COLO668 (cell line): ENCODE measurements around the gene XRN1.
"Not testable (repeated sequence)": the region's sequence is repeated elsewhere in the genome, so short reads cannot be mapped to it uniquely, and the experiment has no call there.

Experiments used
- DNase-seq: peaks from one replicate; lab custom pipeline; 2025; ENCODE audit not compliant: unreplicated experiment; lab: John Stamatoyannopoulos, UW

Gene XRN1

GRCh38 chr3:142439499-142440220 is 8.2 kb downstream of the XRN1 start:
- DNase-seq = not testable (repeated sequence)

- DNase-seq = not testable (repeated sequence)
Measured at GRCh38 chr3:142438096-142438495, 9.7 kb downstream of the XRN1 start.

GRCh38 chr3:142436951-142437585 is 10.8 kb downstream of the XRN1 start:
- DNase-seq = no peak

- DNase-seq = no peak
Measured at GRCh38 chr3:142434503-142434902, 13.3 kb downstream of the XRN1 start.

GRCh38 chr3:142433110-142433509 is 14.7 kb downstream of the XRN1 start:
- no peak for DNase-seq

- DNase-seq = no peak
Measured at GRCh38 chr3:142429582-142429981, 18.3 kb downstream of the XRN1 start.

GRCh38 chr3:142424754-142425153 is 23.1 kb downstream of the XRN1 start:
- no peak for DNase-seq

GRCh38 chr3:142418926-142419592 is 28.8 kb downstream of the XRN1 start:
- no peak for DNase-seq

- no peak for DNase-seq
Measured at GRCh38 chr3:142417302-142417701, 30.5 kb downstream of the XRN1 start.

GRCh38 chr3:142400537-142400936 is 47.3 kb downstream of the XRN1 start:
- DNase-seq = peak; percentile 2

- no peak for DNase-seq
Measured at GRCh38 chr3:142394921-142395622, 52.8 kb downstream of the XRN1 start.

- no peak for DNase-seq
Measured at GRCh38 chr3:142385078-142385477, 62.8 kb downstream of the XRN1 start.

- DNase-seq = no peak
Measured at GRCh38 chr3:142374687-142375086, 73.2 kb downstream of the XRN1 start.

- DNase-seq = not testable (repeated sequence)
Measured at GRCh38 chr3:142369576-142369975, 78.3 kb downstream of the XRN1 start.

- DNase-seq = no peak
Measured at GRCh38 chr3:142366434-142366833, 81.4 kb downstream of the XRN1 start.

- no peak for DNase-seq
Measured at GRCh38 chr3:142363936-142364467, 83.8 kb downstream of the XRN1 start.

- not testable (repeated sequence) for DNase-seq
Measured at GRCh38 chr3:142363433-142363832, 84.4 kb downstream of the XRN1 start.

GRCh38 chr3:142359367-142359766 is 88.5 kb downstream of the XRN1 start:
- no peak for DNase-seq

GRCh38 chr3:142356818-142357217 is 91.0 kb downstream of the XRN1 start:
- DNase-seq = no peak

- no peak for DNase-seq
Measured at GRCh38 chr3:142355692-142356091, 92.1 kb downstream of the XRN1 start.

GRCh38 chr3:142354076-142354475 is 93.8 kb downstream of the XRN1 start:
- no peak for DNase-seq
